OCI-LY1 (cell line): ENCODE data around the gene KNSTRN.

Experiments
- H2AFZ ChIP-seq: fragments of 200-600 bp; sonication (generic), shearing (Covaris generic); 2 replicates; pipeline ENCODE4 v1.6.0; 2014; ENCODE audit warnings: antibody characterized with exemption, mild to moderate bottlenecking, low read length
- H3F3A ChIP-seq: fragments of 200-600 bp; sonication (generic), shearing (Covaris generic); 2 replicates; pipeline ENCODE4 v1.6.0; 2014; ENCODE audit warnings: mild to moderate bottlenecking, antibody characterized with exemption, low read length, moderate library complexity; ENCODE audit not compliant: insufficient read depth
- H3K27ac ChIP-seq: fragments of 200-600 bp; sonication (generic); 2 replicates; pipeline ENCODE4 v1.5.1; 2014; ENCODE audit warnings: low read length, mixed run types, mild to moderate bottlenecking, low read depth; ENCODE audit not compliant: poor library complexity, severe bottlenecking
- H3K27me3 ChIP-seq: fragments of 200-600 bp; sonication (generic); 2 replicates; pipeline ENCODE4 v1.6.0; 2014; ENCODE audit warnings: antibody characterized with exemption, mild to moderate bottlenecking, low read length, moderate library complexity; ENCODE audit not compliant: insufficient read depth
- H3K36me3 ChIP-seq: fragments of 200-600 bp; sonication (generic); 2 replicates; pipeline ENCODE4 v1.6.1; 2014; ENCODE audit warnings: mild to moderate bottlenecking, antibody characterized with exemption, low read length, moderate library complexity, mixed read lengths; ENCODE audit not compliant: insufficient read depth
- H3K4me1 ChIP-seq: fragments of 200-600 bp; sonication (generic); 2 replicates; pipeline ENCODE4 v1.5.1; 2014; ENCODE audit warnings: mild to moderate bottlenecking, low read length, moderate library complexity; ENCODE audit not compliant: insufficient read depth, severe bottlenecking
- H3K4me2 ChIP-seq: fragments of 200-600 bp; sonication (generic), shearing (Covaris generic); 2 replicates; pipeline ENCODE4 v1.6.1; 2014; ENCODE audit warnings: low read length
- H3K4me3 ChIP-seq: fragments of 200-600 bp; sonication (generic); 2 replicates; pipeline ENCODE4 v1.5.1; 2014; ENCODE audit warnings: low read length, low read depth, mild to moderate bottlenecking, mixed read lengths; ENCODE audit not compliant: poor library complexity, severe bottlenecking
- H3K79me2 ChIP-seq: fragments of 200-600 bp; shearing (Covaris generic); 2 replicates; pipeline ENCODE4 v1.6.1; 2016; ENCODE audit warnings: mixed run types, low read length, mixed read lengths; ENCODE audit not compliant: insufficient read depth
- H3K9ac ChIP-seq: fragments of 200-600 bp; sonication (generic), shearing (Covaris generic); 2 replicates; pipeline ENCODE4 v1.6.1; 2014; ENCODE audit warnings: mild to moderate bottlenecking, low read length, mixed read lengths
- H3K9me2 ChIP-seq: fragments of 200-600 bp; sonication (generic), shearing (Covaris generic); 2 replicates; pipeline ENCODE4 v1.6.1; 2014; ENCODE audit warnings: low read depth, mild to moderate bottlenecking, low read length, mixed read lengths
- H3K9me3 ChIP-seq: fragments of 200-600 bp; shearing (Covaris generic); 2 replicates; pipeline ENCODE4 v1.6.1; 2014; ENCODE audit warnings: low read length, mixed read lengths
- H4K20me1 ChIP-seq: fragments of 200-600 bp; sonication (generic), shearing (Covaris generic); 2 replicates; pipeline ENCODE4 v1.6.0; 2016; ENCODE audit warnings: mild to moderate bottlenecking, low read length; ENCODE audit not compliant: insufficient read depth
- CTCF ChIP-seq: fragments of 200-600 bp; sonication (generic), shearing (Covaris generic); IDR thresholded peaks from 2 replicates; pipeline ENCODE4 v1.5.1; 2017; ENCODE audit warnings: mild to moderate bottlenecking, antibody characterized with exemption, low read length, moderate library complexity, mixed read lengths
- EZH2 ChIP-seq: fragments of 200-600 bp; sonication (generic), shearing (Covaris generic); IDR thresholded peaks from 2 replicates; pipeline ENCODE4 v1.8.0; 2017; ENCODE audit warnings: borderline replicate concordance, mixed run types, mild to moderate bottlenecking, antibody characterized with exemption, low read length, moderate library complexity, mixed read lengths

The KNSTRN gene

DNA sequence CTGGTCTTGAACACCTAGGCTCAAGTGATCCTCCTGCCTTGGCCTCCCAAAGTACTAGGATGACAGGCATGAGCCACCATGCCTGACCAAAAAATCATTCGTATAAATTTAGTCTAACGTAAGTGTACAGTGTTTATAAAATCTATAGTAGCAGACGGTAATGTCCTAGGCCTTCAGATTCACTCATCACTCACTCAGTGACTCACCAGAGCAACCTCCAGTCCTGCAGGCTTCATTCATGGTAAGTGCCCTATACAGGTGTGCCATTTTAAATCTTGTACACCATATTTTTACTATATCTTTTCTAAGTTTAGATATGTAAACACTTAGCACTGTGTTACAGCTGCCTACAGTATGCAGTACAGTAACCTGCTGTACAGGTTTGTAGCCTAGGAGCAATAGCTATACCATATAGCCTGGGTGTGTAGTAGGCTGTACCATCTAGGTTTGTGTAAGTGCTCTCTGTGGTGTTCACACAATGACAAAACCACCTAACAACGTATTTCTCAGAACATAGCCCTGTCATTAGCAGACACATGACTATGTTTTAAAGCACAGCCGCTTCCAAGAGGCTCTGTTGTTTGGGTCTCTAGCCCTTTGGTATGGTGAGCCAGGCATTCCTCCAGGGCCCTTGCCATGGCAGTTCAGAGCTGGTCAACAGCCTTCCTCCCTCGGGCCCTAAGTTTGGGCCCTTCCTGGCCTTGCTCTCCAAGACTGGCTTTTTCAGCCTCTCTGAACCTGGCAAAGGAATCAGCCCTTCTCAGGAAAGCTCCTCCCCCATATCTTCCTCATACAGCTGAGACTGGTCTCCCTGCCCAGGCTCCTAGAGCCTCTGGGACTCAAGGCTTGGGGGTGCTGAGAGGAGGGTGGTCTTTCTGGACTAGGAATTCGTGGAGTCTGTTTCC, 39.9 kb upstream of the KNSTRN start:
- H2AFZ ChIP-seq, result no peak overlapping the region
- H3K9me3 ChIP-seq, result no peaks in the 10 kb centered on the region
- no peak overlapping the region for H3K9ac ChIP-seq
- no peaks in the 10 kb centered on the region for H3K9me2 ChIP-seq
- H3K4me1 ChIP-seq, result no peaks in the 10 kb centered on the region
- no peaks in the 10 kb centered on the region for H4K20me1 ChIP-seq
- H3K4me3 ChIP-seq, result no peak overlapping the region
- H3K27ac ChIP-seq, result no peak overlapping the region
- no peaks in the 10 kb centered on the region for H3K36me3 ChIP-seq
- no peak overlapping the region for H3K4me2 ChIP-seq
- no peak for TF ChIP-seq CTCF
- no peak for TF ChIP-seq EZH2
- no peaks in the 10 kb centered on the region for H3K79me2 ChIP-seq
- no peaks in the 10 kb centered on the region; the same call in 1 of the 2 replicates for H3K27me3 ChIP-seq
- H3F3A ChIP-seq, result no peaks in the 10 kb centered on the region

DNA sequence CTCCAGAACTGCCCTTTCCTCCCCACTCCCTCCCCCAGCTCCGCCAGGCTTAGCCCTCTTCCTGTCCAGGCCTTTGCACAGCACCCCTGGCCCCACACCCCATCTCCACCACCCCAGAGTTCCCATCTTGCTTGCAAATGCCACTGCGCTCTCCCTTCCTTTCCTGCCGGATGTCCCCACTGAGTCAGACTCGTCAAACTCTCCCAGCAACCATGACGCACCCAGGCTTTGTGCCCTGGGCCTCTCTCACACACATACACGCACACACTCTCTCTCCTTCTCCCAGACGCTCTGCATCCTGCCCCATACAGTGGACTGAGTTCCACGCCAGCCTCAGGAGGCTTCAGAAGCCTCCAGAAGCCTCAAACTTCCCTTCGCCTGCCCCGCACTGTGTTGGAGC, 39.0 kb upstream of the KNSTRN start:
- Histone ChIP-seq H3K79me2 (no peaks in the 10 kb centered on the region), H3K9ac (no peak overlapping the region), H2AFZ (no peak overlapping the region), H3K27ac (no peak overlapping the region), H3K4me2 (no peak overlapping the region), H3K9me3 (no peaks in the 10 kb centered on the region), H4K20me1 (no peaks in the 10 kb centered on the region), H3K27me3 (no peaks in the 10 kb centered on the region; the same call in 1 of the 2 replicates), H3K4me1 (no peaks in the 10 kb centered on the region), H3F3A (no peaks in the 10 kb centered on the region), H3K4me3 (no peak overlapping the region), H3K9me2 (no peaks in the 10 kb centered on the region), H3K36me3 (no peaks in the 10 kb centered on the region)
- TF ChIP-seq EZH2, result no peak
- no peak for TF ChIP-seq CTCF

GRCh38 chr15:40344217-40344616, 38.3 kb upstream of the KNSTRN start:
- no peaks in the 10 kb centered on the region for H3K9me3 ChIP-seq
- H3K27me3 ChIP-seq, result no peaks in the 10 kb centered on the region; the same call in 1 of the 2 replicates
- H3K9me2 ChIP-seq, result no peaks in the 10 kb centered on the region
- no peak overlapping the region for H3K27ac ChIP-seq
- H3K36me3 ChIP-seq, result no peaks in the 10 kb centered on the region
- no peak overlapping the region for H3K9ac ChIP-seq
- H3K4me3 ChIP-seq, result no peak overlapping the region
- TF ChIP-seq CTCF (no peak), EZH2 (no peak)
- no peaks in the 10 kb centered on the region for H4K20me1 ChIP-seq
- no peaks in the 10 kb centered on the region for H3F3A ChIP-seq
- H3K79me2 ChIP-seq, result no peaks in the 10 kb centered on the region
- no peak overlapping the region for H3K4me2 ChIP-seq
- H3K4me1 ChIP-seq, result no peaks in the 10 kb centered on the region
- no peak overlapping the region for H2AFZ ChIP-seq
